HEK293 (cell line): ENCODE results near the gene MRPS16.

Experiments used
- CTCF ChIA-PET: fragments of 350-600 bp; formaldehyde crosslinking; extraction: SDS; loops from one replicate; lab custom pipeline; 2021; ENCODE audit warnings: antibody characterized with exemption; lab: Yijun Ruan, JAX
- POLR2A ChIA-PET: fragments of 300-600 bp; formaldehyde crosslinking; extraction: SDS; loops from one replicate; lab custom pipeline; 2020; ENCODE audit warnings: antibody characterized with exemption, inconsistent platforms; lab: Yijun Ruan, JAX
- H3K27ac ChIP-seq: fragments of 200-500 bp; sonication (Bioruptor generic); 2 replicates; pipeline ENCODE4 v1.5.1; 2014; ENCODE audit warnings: low read depth, low read length, control low read depth, inconsistent platforms; ENCODE audit errors: extremely low read depth
- H3K36me3 ChIP-seq, 2 experiments: fragments of 200-500 bp in 1 of 2; sonication (Bioruptor generic) in 1 of 2; 1 replicate in 1 of 2; 2 replicates in 1 of 2; pipeline ENCODE4 v1.5.1; 2014 to 2017; ENCODE audit warnings: inconsistent platforms in 2 of 2, low read length in 2 of 2; ENCODE audit not compliant: control insufficient read depth in 2 of 2, insufficient read depth in 1 of 2
- H3K4me1 ChIP-seq: fragments of 200-500 bp; sonication (Bioruptor generic); 2 replicates; pipeline ENCODE4 v1.5.1; 2014; ENCODE audit warnings: mild to moderate bottlenecking, low read length, inconsistent platforms; ENCODE audit not compliant: control insufficient read depth, insufficient read depth
- H3K4me3 ChIP-seq: 2 replicates; pipeline ENCODE4 v1.5.1; 2011; ENCODE audit warnings: low read depth, mild to moderate bottlenecking, control low read depth, low read length, moderate library complexity
- H3K9me3 ChIP-seq: fragments of 200-500 bp; sonication (Bioruptor generic); 2 replicates; pipeline ENCODE4 v1.5.1; 2014; ENCODE audit warnings: low read depth, low read length, inconsistent platforms; ENCODE audit not compliant: control insufficient read depth, insufficient read depth
- GFI1B ChIP-seq: fragments of 450-650 bp; formaldehyde crosslinking; IDR thresholded peaks from 2 replicates; pipeline ENCODE4 v1.5.1; 2016; ENCODE audit warnings: missing biosample characterization, missing genetic modification characterization
- SP7 ChIP-seq: fragments of 450-650 bp; formaldehyde crosslinking; IDR thresholded peaks from 2 replicates; pipeline ENCODE4 v1.5.1; 2016; ENCODE audit warnings: missing biosample characterization, missing genetic modification characterization
- TSHZ1 ChIP-seq: fragments of 450-650 bp; formaldehyde crosslinking; IDR thresholded peaks from 2 replicates; pipeline ENCODE4 v1.5.1; 2016; ENCODE audit warnings: missing biosample characterization, missing genetic modification characterization, borderline replicate concordance
- ZBTB10 ChIP-seq: fragments of 450-650 bp; formaldehyde crosslinking; IDR thresholded peaks from 2 replicates; pipeline ENCODE4 v1.5.1; 2016; ENCODE audit warnings: missing biosample characterization, missing genetic modification characterization
- ZBTB26 ChIP-seq: fragments of 450-650 bp; formaldehyde crosslinking; optimal IDR thresholded peaks from 2 replicates; pipeline ENCODE3; 2016; ENCODE audit warnings: missing biosample characterization, mild to moderate bottlenecking, missing genetic modification characterization
- ZNF114 ChIP-seq: fragments of 450-650 bp; formaldehyde crosslinking; IDR thresholded peaks from 2 replicates; pipeline ENCODE4 v1.5.0; 2017; ENCODE audit warnings: missing biosample characterization, missing genetic modification characterization
- ZNF18 ChIP-seq: fragments of 450-650 bp; formaldehyde crosslinking; IDR thresholded peaks from 2 replicates; pipeline ENCODE4 v1.5.1; 2016; ENCODE audit warnings: missing biosample characterization, missing genetic modification characterization
- ZNF19 ChIP-seq: fragments of 450-650 bp; formaldehyde crosslinking; IDR thresholded peaks from 2 replicates; pipeline ENCODE4; 2016; ENCODE audit warnings: missing biosample characterization, missing genetic modification characterization, low read depth
- ZNF292 ChIP-seq: fragments of 450-650 bp; formaldehyde crosslinking; IDR thresholded peaks from 2 replicates; pipeline ENCODE4 v1.5.1; 2016; ENCODE audit warnings: low read depth, missing biosample characterization, missing genetic modification characterization, borderline replicate concordance
- ZNF366 ChIP-seq: fragments of 450-650 bp; formaldehyde crosslinking; conservative IDR thresholded peaks from 2 replicates; pipeline ENCODE4 v1.5.1; 2016; ENCODE audit warnings: missing biosample characterization, missing genetic modification characterization
- ZNF529 ChIP-seq: fragments of 450-650 bp; formaldehyde crosslinking; IDR thresholded peaks from 2 replicates; pipeline ENCODE4 v1.5.1; 2017; ENCODE audit warnings: missing genetic modification characterization, missing biosample characterization; ENCODE audit not compliant: insufficient replicate concordance
- ZNF580 ChIP-seq: fragments of 450-650 bp; formaldehyde crosslinking; IDR thresholded peaks from 2 replicates; pipeline ENCODE4 v1.5.1; 2016; ENCODE audit warnings: missing biosample characterization, missing genetic modification characterization
- ZNF585B ChIP-seq: fragments of 450-650 bp; formaldehyde crosslinking; IDR thresholded peaks from 2 replicates; pipeline ENCODE4 v1.5.1; 2016; ENCODE audit warnings: missing biosample characterization, missing genetic modification characterization
- ZNF747 ChIP-seq: fragments of 450-650 bp; formaldehyde crosslinking; IDR thresholded peaks from 2 replicates; pipeline ENCODE4 v1.5.1; 2016; ENCODE audit warnings: missing biosample characterization, missing genetic modification characterization
- ZSCAN16 ChIP-seq: fragments of 450-650 bp; formaldehyde crosslinking; IDR thresholded peaks from 2 replicates; pipeline ENCODE4 v1.5.1; 2016; ENCODE audit warnings: missing biosample characterization, missing genetic modification characterization
- ZSCAN30 ChIP-seq: fragments of 450-650 bp; IDR thresholded peaks from 2 replicates; pipeline ENCODE4 v1.5.1; 2018; ENCODE audit warnings: missing biosample characterization, mild to moderate bottlenecking, missing genetic modification characterization, moderate library complexity
- TF ChIP-seq, protein P1 (sequence below): fragments of 450-650 bp; formaldehyde crosslinking; IDR thresholded peaks from 2 replicates; pipeline ENCODE4 v1.5.1; 2016; ENCODE audit warnings: missing biosample characterization, missing genetic modification characterization, borderline replicate concordance

MRPS16 gene

DNA sequence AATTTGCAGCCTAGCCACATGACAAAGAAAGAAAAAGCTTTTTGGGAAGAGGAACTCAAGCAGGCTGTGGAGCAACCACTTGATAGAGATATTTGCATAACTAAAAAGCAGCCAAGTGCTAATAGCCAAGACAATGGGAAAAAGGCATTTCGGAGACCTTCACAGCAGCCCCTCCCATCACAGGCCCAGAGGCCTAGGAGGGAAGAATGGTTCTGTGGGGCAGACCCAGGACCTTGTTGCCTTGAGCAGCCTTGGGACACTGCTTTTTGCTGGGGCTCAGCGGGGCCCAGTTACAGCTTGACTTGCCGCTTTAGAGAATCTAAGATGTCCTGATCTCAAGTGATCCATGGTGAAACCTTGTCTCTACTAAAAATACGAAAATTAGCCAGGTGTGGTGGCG lies 46.1 kb downstream of the MRPS16 start:
- Histone ChIP-seq H3K36me3 (peaks cover 0 to 30% of the 10 kb centered on the region in 2 experiments; a peak in 1 of 3 replicates), H3K4me3 (no peak overlapping the region), H3K27ac (no peak overlapping the region), H3K4me1 (no peaks in the 10 kb centered on the region), H3K9me3 (no peaks in the 10 kb centered on the region)
- ChIA-PET POLR2A (no interaction called here), CTCF (interaction anchor here (0.6 kb wide), 1 partner anchor 1163 kb away, joined by 3 read pairs; no protein-coding TSS in a partner anchor)
- TF ChIP-seq ZNF114 (tag by site-specific recombination) (no peak), ZNF585B (peak; percentile 99), ZBTB10 (tag by site-specific recombination) (no peak), ZSCAN16 (tag by site-specific recombination) (no peak), ZNF529 (tag by site-specific recombination) (no peak), ZNF366 (tag by site-specific recombination) (no peak), ZNF18 (no peak)

- H3K27ac ChIP-seq, result no peak overlapping the region
- ChIA-PET POLR2A (no interaction called here), CTCF (interaction anchor here (0.6 to 1.3 kb wide), 2 partner anchors 12 to 21 kb away, joined by 3 to 8 read pairs; no protein-coding TSS in a partner anchor)
- H3K9me3 ChIP-seq, result no peaks in the 10 kb centered on the region
- no peaks in the 10 kb centered on the region for H3K4me1 ChIP-seq
- no peak overlapping the region for H3K4me3 ChIP-seq
- TF ChIP-seq ZNF580 (tag by site-specific recombination) (no peak), ZNF19 (no peak), TSHZ1 (tag by site-specific recombination) (no peak), ZNF529 (tag by site-specific recombination) (no peak), GFI1B (tag by site-specific recombination) (no peak), ZNF747 (no peak), ZBTB26 (tag by site-specific recombination) (no peak), SP7 (tag by site-specific recombination) (no peak), ZSCAN30 (tag by site-specific recombination) (no peak), ZNF292 (no peak)
- TF ChIP-seq, protein P1, sequence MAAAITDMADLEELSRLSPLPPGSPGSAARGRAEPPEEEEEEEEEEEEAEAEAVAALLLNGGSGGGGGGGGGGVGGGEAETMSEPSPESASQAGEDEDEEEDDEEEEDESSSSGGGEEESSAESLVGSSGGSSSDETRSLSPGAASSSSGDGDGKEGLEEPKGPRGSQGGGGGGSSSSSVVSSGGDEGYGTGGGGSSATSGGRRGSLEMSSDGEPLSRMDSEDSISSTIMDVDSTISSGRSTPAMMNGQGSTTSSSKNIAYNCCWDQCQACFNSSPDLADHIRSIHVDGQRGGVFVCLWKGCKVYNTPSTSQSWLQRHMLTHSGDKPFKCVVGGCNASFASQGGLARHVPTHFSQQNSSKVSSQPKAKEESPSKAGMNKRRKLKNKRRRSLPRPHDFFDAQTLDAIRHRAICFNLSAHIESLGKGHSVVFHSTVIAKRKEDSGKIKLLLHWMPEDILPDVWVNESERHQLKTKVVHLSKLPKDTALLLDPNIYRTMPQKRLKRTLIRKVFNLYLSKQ (tag by site-specific recombination), result no peak
- peaks cover 0 to 28% of the 10 kb centered on the region in 2 experiments; a peak in 1 of 3 replicates for H3K36me3 ChIP-seq
Measured at GRCh38 chr10:73205890-73206289, 46.6 kb downstream of the MRPS16 start.
